Endothelial cell of umbilical vein (primary cell): Measurements from ENCODE around the gene EXOC3.

ENCODE experiments used
- CTCF ChIP-seq, 2 donors: IDR thresholded peaks; 1 replicate in 1 of 2; 2 replicates in 1 of 2; pipeline ENCODE4 v1.5.1; 2011; ENCODE audit warnings: low read length in 2 of 2, mild to moderate bottlenecking in 2 of 2, moderate library complexity in 2 of 2, control low read depth in 1 of 2, inconsistent platforms in 1 of 2, low read depth in 1 of 2; ENCODE audit not compliant: insufficient read depth in 1 of 2; ENCODE audit errors: extremely low read depth in 1 of 2
- EZH2 ChIP-seq: IDR thresholded peaks from 2 replicates; pipeline ENCODE4 v1.6.1; 2012; ENCODE audit warnings: borderline replicate concordance, low read depth, mild to moderate bottlenecking, moderate library complexity, low read length, inconsistent platforms; ENCODE audit not compliant: severe bottlenecking
- FOS ChIP-seq: IDR thresholded peaks from 2 replicates; pipeline ENCODE4 v1.6.1; 2011; ENCODE audit warnings: mild to moderate bottlenecking, low read length, moderate library complexity, borderline replicate concordance; ENCODE audit not compliant: insufficient read depth
- GATA2 ChIP-seq: IDR thresholded peaks from 2 replicates; pipeline ENCODE4 v1.7.0; 2011; ENCODE audit warnings: low read depth, mild to moderate bottlenecking, moderate library complexity, mixed read lengths, low read length; ENCODE audit not compliant: insufficient read length, insufficient read depth
- JUN ChIP-seq: IDR thresholded peaks from 2 replicates; pipeline ENCODE4 v1.6.1; 2011; ENCODE audit warnings: borderline replicate concordance, low read depth; ENCODE audit not compliant: insufficient read length, insufficient read depth
- MAX ChIP-seq: IDR thresholded peaks from 2 replicates; pipeline ENCODE4 v1.6.1; 2011; ENCODE audit not compliant: insufficient read depth, insufficient read length
- POLR2A ChIP-seq: IDR thresholded peaks from 2 replicates; pipeline ENCODE4 v1.6.1; 2012; ENCODE audit warnings: low read depth, mild to moderate bottlenecking, control low read depth, low read length
- POLR2AphosphoS5 ChIP-seq: IDR thresholded peaks from 2 replicates; pipeline ENCODE4 v1.6.1; 2012; ENCODE audit warnings: low read depth, mild to moderate bottlenecking, control low read depth, low read length, moderate library complexity; ENCODE audit not compliant: insufficient read depth

- TF ChIP-seq POLR2A (no peak), CTCF (IDR thresholded peaks at IDR 0.05; ENCODE audit: extremely low read depth in 1 of 2, insufficient read depth in 1 of 2, low read depth in 1 of 2, low read length in 2 of 2) (no peak), MAX (no peak), EZH2 (no peak), JUN (no peak), FOS (no peak), POLR2AphosphoS5 (no peak), GATA2 (no peak)
These were observed 46.4 kb upstream of the EXOC3 start for GRCh38 chr5:396531-396961.
